Left colon (tissue), 2 donors: ENCODE data around the gene UGDH. TPM values are rescaled to one million over a fixed set of nuclear protein-coding genes. Genes with fewer than 3 reads are reported as not detected.
"Not testable (repeated sequence)": the region's sequence is repeated elsewhere in the genome, so short reads cannot be mapped to it uniquely, and the experiment has no call there.

Experiments
- ATAC-seq: fragments of 200-7000 bp; cut with Tn5 transposase; one replicate; pipeline ENCODE4 v1.9.1; 2020; ENCODE audit warnings: mild to moderate bottlenecking, moderate library complexity
- DNase-seq, 2 donors: peaks; one replicate each; pipeline ENCODE4 v3.0.0-alpha.2; 2020
- intact Hi-C, 2 donors: fragments of 100-400 bp; cut with DNase I in 1 of 2; cut with micrococcal nuclease in 1 of 2; formaldehyde crosslinking; loops; one replicate each; pipeline versions ENCODE4 v1.11.2 to v1.14.0; 2022; cut with DNase I, micrococcal nuclease
- long read RNA-seq: library from polyadenylated mRNA; unstranded; transcript quantifications from one replicate; pipeline ENCODE4 v2.0.0, GENCODE V29; 2021
- total RNA-seq, 2 donors: library from RNA; stranded (reverse); fragmentation: NEBNext Ultra II Directional; extraction: Animal tissue kit (Norgen Biotek cat#: 25700); gene quantifications; one replicate each; pipeline ENCODE4 v1.2.1, GENCODE V29; 2021
- donor health status: DM: no; HTN: no; CAD: no.
- donor health status: DM: yes; HTN: yes; CAD: no.

The UGDH gene
- 100 to 1,000 TPM; 208 to 303 TPM for total RNA-seq
- long read RNA-seq, transcript UGDH-201 (12 exons, 3,216 nt), result major isoform, 447 of 519 reads
- long read RNA-seq, transcript UGDH-206 (11 exons, 1,712 nt), result minor isoform, 5 of 519 reads
- long read RNA-seq, partial matches to known transcripts, result 21 of 519 reads
- long read RNA-seq, other reads (novel, unspliced or antisense), result 43 of 519 reads

DNA sequence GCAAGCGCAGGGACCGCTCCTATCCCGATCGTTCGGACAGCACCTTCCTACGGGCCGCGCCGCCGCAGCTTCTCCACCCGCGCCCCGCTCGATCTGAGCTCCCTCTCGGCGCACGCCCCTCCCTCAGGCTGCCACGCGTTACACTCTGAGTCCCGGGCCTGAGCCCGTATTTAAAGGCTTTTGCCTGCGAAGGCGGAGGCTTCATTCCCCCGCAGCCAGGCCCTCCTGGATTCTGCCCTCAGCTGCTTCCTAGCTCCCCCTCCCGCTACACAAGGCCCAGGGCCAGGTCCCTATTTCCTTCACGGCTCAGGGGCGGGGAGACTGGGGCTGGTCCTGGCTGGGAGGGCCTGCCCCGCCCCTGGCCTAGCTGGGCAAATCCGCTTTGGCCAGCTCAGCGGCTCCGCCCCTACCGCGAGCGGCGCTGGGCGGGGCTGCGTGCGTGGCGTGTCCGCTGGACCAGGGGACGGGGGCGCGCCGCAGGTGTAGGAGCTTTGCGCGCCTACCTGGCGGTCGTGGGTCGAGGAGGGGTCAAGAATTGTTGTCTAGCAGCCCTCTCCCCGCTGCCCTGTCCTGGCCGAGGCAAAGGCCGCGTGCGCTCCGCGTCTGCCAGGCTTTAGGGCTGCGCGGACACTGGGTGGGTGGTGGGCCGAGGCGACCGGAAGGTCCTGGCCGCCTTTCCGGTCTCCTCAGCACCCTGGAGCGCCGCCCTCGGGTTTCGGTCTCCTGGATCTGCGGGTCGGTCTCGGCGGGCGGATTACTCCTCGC lies at the start of gene UGDH:
Gene UGDH, minus strand, starts transcription at position 144 of the 765 bp plus-strand sequence. CDS start 5,927 bp downstream, outside the sequence.
- peak; percentile 88 for ATAC-seq
- peak; percentile 97 to 98 for DNase-seq
- intact Hi-C loops, result loop anchor here in 1 of 2 donors (5.0 kb wide), 1 partner anchor 110 kb away; the partner anchor contains the start of gene SMIM14

DNA sequence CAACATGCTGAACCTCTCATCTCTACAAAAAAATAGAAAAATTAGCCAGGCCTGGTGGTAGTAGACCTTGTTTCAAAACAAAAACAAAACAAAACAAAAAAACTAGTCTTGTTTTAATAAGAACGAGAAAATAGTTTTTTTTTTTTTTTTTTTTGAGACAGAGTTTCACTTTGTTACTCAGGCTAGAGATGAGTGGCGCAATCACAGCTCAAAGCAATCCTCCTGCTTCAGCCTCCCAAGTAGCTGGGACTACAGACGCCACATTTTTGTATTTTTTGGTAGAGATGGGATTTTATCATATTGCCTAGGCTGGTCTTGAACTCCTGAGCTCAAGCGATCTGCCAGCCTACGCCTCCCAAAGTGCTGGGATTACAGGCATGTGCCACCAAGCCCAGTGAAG lies 47.7 kb upstream of the UGDH start:
- DNase-seq, result no peak
- intact Hi-C loops, result no loop called here
- ATAC-seq, result peak; percentile 18

DNA sequence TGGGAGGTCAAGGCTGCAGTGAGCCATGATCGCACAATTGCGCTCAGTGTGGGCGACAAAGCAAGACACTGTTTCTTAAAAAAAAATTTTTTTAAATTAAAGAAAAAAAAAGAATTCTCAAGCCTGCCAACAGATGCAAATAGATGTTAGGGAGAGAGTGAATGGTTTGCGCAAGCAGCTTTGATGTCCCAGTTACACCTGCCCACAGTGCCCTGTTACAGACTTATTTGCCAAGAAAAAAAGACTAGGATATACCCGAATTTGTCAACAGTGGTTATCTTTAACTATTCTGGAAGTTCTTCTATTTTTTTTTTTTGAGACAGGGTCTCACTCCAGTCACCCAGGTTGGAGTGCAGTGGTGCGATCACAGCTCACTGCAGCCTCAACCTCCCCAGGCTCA lies 44.3 kb upstream of the UGDH start:
- ATAC-seq, result no peak

DNA sequence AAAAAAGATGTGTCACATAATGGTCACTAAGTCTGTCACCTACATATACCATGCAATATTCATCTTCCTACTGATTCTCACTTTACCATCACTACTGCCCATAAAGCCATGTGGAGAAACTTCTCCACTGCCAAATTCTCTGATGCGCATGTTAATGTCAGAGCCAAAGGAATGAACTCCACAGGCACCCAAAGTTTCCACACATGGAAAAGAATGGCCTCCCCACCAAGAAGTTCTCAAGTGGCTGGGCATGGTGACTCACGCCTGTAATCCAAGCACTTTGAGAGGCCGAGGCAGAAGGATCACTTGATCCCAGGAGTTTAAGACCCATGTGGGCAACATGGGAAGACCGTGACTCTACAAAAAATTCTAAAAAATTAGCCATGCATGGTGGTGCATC lies 43.8 kb upstream of the UGDH start:
- DNase-seq, result no peak

More for the DNA sequence above, 44.3 kb upstream of the UGDH start:
- intact Hi-C loops, result no loop called here
- DNase-seq, result no peak

DNA sequence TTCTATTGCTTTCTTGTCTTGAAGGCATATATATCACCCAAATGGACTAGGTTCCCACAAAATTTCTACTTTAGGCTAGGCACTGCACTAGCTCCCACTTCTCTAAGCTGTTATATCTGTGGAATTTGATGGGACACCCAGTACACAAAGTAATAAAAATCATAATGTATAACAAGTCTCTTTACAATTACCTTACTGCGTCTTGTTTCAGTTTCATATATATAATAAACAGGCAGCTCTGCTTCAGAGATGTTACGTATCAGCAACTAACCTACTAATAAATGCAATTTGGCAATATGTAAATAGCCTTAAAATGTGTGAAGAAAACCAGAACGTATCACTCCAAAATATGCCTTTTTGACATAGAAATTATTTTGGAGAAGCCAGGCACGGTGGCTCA lies 42.0 kb upstream of the UGDH start:
- DNase-seq (no peak), ATAC-seq (peak; percentile 61)
- intact Hi-C loops, result no loop called here

More for the DNA sequence above, 43.8 kb upstream of the UGDH start:
- intact Hi-C loops, result no loop called here
- no peak for ATAC-seq

DNA sequence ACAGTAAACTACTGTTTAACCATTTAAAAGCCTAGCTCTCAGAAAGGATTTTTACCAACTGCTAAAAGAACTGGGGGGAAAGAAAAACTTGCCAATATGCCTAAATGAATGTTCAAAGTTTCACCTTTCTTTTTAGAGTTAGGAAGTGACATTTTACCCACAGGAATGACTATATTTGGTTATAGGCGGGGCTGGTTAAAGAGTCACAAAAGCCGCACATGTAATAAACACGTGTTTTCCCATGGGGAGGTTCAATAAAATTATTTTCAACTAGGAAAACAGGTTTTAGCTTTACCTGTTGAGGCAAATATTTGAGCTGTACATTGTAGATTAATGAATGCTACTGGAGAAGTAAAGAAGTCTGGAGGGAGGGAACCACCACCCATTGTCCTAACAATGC lies 41.6 kb upstream of the UGDH start:
- ATAC-seq (peak; percentile 82), DNase-seq (no peak)
- intact Hi-C loops, result no loop called here

DNA sequence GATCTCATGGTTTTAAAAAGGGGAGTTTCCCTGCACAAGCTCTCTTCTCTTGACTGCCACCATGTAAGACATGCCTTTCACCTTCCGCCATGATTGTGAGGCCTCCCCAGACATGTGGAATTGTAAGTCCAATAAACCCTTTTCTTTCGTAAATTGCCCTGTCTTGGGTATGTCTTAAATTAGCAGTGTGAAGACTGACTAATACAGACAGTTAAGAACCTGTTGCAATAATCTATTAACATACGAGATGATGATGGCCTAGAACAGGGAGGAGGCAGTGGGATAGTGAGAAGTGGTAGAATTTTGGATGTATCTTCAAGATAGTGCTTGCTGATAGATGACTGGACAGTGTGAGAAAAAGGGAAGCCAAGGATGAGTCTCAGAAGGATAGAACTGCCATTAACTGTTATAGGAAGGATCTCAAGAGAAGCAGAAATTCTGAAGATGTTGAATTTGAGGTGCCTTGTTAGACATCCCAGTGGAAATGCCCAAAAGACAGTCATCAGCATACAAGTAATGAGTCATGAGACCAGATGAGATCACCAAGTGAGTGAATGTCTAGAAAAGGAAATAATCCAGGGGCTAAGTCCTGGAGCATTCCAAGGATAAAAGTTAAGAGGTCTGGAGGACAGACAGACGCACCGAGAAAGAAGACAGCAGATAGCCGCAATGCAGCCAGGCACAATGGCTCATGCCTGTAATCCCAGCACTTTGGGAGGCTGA lies 38.8 kb upstream of the UGDH start:
- ATAC-seq (no peak), DNase-seq (no peak)
- intact Hi-C loops, result no loop called here

DNA sequence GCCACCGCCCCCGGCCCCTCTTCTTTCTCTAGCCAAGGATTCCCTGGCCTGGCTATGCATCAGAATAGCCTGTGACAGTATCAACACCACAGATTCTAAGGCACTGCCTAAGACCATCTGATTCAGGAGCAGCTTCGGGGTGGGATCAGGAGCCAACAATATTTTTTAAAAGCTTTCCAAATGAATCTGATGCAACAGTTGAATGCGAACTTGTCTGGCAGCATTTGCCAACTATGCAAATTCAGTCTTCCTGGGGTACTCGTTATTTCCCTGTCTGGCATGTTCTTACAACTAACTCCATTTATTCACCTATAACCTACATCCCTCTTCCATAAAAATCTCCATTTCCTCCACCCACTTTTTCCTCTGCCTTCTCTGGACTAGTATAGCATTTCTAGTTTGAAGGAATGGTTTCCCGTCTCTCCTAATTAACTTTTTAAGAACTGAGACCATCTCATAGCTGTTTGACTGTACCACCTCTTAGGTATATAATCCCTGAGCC lies 36.2 kb upstream of the UGDH start:
- DNase-seq (no peak), ATAC-seq (peak; percentile 63)
- intact Hi-C loops, result no loop called here

DNA sequence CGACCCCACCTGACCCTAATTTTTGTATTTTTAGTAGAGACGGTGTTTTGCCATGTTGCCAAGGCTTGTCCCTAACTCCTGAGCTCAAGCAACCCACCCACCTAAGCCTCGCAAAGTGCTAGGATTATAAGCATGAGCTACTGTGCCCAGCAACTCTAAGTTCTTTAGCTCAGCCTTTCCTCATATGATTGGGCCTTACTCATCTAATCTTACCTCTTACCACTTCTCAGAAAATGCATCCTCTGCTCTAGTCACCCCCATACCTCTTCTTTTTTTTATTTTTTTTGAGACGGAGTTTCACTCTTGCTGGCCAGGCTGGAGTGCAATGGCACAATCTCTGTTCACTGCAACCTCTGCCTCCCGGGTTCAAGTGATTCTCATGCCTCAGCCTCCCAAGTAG lies 35.6 kb upstream of the UGDH start:
- ATAC-seq, result no peak
- DNase-seq, result no peak
- intact Hi-C loops, result no loop called here

DNA sequence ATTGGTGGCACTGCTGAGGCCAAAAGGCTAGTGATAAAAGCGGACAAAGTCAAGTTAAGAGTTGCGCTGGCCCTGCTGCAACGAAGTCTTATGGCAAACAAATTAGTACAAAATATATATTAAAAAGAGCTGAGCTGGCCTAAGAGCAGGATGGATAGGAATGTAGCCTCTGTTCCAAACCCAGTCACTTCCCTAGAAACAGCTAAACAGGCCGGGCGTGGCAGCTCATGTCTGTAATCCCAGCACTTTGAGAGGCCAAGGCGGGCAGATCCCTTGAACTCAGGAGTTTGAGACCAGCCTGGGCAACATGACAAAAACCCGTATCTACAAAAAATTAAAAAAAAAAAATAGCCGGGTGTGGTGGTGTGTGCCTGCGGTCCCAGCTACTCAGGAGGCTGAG lies 32.4 kb upstream of the UGDH start:
- peak in 1 of 2 donors; percentile 46 for DNase-seq
- ATAC-seq, result peak; percentile 44
- intact Hi-C loops, result no loop called here

DNA sequence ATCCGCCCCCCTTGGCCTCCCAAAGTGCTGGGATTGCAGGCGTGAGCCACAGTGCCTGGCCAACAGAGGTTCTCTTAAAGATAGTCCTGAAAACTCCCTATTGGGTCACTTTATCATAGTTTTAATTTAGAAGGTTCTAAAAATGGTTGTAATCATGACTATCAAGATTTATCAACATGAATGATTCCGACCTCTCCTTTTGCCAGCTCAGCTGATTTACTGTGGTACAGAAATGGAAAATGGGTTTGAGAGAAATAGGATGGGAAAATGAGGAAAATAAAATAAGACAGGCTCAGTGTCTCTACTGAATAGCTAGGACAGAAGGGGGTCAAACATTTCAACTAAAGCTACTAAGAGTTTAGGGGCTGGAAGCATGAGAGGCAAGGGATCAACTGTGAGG lies 28.2 kb upstream of the UGDH start:
- ATAC-seq (no peak), DNase-seq (no peak)
- intact Hi-C loops, result no loop called here

DNA sequence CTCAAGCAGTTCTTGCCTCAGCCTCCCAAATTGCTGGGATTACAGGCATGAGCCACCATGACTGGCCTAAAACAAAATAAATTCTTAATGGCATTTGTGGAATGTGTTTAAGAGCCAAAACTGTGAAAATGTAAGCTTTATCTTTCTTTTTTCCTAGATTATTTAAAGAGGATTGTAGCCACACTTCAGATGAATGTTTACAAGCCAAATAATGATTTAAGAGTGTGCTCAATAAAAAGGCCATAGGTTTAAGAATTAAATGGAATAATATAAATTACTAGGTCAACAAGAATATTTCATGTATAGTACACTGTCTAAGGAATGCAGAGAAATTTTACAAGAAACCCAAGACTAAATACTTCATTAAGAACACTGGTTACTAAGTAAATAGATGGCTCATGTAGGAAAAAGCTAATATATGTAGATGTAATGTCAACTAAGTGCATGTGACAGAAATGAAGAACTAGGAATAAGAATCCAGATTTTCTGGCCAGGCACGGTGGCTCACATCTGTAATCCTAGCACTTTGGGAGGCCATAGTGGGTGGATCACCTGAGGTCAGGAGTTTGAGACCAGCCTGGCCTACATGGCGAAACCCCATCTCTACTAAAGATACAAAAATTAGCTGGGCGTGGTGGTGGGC lies 21.3 kb upstream of the UGDH start:
- DNase-seq, result no peak
- no peak for ATAC-seq
- intact Hi-C loops, result no loop called here

DNA sequence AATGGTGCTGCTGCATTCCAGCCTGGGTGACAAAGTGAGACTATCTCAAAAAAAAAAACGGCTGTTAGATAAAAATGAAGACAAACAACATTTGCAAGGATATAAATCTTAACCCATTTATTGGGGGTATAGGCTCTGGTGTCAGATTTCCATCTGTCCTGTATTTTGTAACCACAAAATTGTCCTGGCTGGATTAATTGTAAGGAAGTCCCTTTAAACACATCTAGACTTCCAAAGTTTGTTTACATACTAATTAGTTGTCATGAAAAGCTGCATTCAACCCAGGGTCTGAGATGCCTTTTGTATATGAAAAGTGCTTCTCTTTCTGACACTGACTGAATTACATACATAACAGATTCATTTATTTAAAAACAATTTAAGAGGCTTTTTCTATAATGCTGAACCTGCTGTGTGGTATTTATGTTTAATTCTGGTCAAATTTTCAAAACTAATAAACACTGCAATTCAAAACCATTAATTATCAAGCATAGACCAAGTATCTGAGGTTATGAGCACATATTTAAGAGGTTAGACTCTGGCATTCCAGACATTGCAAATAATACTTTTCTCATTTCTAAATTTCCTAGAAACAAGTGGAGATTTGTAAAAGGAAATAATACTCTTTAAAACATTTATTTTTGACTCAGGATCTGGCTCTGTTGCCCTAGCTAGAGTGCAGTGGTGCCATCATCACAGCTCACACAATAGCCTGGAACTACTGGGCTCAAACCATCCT lies 17.5 kb upstream of the UGDH start:
- DNase-seq, result no peak
- intact Hi-C loops, result no loop called here
- ATAC-seq, result peak; percentile 11

DNA sequence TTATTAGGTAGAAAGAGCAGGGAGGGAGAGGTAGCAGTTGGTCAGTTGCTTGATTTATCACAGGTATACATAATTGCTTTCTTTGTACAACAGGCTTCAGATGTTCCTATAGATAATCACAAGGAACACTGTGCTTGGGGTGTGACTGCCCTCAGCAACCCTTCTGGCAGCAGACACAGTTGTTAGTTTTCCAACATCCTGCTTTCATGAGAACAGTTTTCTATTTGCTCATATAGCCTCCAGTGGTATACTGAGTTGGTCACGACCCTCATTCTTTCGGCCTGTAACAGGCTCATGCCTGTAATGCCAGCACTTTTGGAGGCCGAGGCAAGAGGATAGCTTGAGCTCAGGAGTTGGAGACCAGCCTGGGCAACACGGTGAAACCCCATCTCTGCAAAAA lies 16.8 kb upstream of the UGDH start:
- ATAC-seq, result peak; percentile 60
- DNase-seq, result peak in 1 of 2 donors; percentile 43
- intact Hi-C loops, result not testable (repeated sequence)

DNA sequence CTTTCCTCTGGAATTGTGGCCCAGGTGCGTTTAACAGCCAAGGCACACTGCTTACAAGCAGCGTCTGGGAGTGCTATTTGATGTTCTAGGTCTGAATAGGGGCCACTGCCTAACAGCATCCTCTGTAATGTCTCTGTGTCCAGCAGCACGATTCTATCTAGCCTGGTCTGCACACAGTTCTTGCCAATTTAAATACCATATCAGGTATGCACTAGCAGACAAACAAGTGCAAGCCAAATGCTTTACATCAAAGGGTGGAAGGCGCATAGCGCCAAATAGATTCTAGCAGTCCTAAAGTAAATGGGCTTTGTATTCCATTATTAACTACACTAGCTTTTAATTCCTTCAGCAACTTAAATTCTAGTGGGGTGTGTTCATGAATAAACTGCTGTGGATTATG lies 15.8 kb upstream of the UGDH start:
- no peak for DNase-seq
- intact Hi-C loops, result no loop called here
- peak; percentile 28 for ATAC-seq

DNA sequence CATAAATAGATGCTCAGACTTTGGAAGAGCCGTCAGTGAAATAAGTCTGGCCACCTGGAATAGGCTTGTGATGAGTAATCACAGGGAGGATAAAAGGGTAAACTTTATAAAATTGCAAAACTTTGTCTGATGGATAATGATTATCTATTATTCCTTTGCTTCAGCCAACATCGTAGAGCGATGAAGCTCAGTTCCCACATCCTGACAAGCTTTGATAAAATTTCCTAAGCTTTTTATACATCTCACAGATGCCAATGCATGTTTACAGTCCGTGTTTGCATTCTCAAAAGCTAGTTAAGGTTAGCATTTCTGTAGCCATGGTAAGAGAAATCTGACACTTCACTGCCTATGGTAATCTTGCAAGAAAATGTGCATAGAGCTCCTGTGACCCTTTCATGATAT lies 15.4 kb upstream of the UGDH start:
- ATAC-seq (peak; percentile 21), DNase-seq (no peak)
- intact Hi-C loops, result no loop called here

DNA sequence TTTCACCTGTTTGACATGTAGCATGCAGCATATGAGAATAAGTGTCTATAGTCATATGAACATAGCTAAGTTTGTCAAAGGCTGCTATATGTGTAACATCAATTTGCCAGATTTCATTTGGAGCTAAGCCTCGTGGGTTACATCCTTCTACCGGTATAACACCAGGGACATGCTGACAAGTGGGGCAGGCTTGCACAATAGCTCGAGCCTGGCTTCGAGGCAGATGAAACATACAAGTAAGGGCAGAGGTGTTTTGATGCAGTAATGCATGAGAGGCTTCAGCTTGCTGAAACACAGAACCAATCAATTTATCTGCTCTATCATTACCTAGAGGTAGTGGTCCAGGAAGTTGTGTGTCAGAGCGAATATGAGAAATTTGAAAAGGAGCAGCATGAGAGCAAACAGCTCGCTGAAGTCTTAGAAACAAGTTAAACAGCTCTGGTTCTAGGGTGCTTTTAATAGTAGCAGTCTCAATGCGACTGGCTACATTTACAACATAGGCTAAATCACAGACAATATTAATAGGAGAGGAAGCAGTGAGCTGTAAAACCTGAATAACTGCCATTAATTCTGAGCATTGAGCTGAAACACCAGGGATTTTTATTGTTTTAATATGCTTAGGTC lies 14.9 kb upstream of the UGDH start:
- DNase-seq (no peak), ATAC-seq (peak; percentile 3)
- intact Hi-C loops, result no loop called here

DNA sequence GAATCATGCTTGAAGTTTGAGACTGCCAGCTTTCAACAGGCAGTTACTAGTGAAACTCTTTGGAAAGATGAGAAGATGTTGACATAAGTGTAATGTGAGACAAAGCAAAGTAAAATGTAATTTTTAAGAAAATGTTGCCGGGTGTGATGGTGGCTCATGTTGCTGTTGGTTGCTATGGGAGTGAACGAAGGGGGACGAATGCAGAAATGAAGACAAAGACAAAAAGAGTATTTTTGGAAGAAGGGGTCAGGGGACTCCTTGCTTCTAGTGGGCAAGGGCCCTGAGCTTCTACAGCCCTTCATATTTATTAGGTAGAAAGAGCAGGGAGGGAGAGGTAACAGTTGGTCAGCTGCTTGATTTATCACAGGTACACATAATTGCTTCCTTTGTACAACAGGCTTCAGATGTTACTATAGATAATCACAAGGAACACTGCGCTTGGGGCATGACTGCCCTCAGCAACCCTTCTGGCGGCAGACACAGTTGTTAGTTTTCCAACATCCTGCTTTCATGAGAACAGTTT lies 11.9 kb upstream of the UGDH start:
- peak; percentile 60 for ATAC-seq
- intact Hi-C loops, result no loop called here
- DNase-seq, result peak in 1 of 2 donors; percentile 48
